ENCODE data around the gene CDCA7. TPM values are rescaled to one million over a fixed set of nuclear protein-coding genes. Genes with fewer than 3 reads are reported as not detected.

CDCA7 gene
- total RNA-seq, 1 donor from 2014 or later: 3.2 TPM

GRCh38 chr2:173387660-173388059 lies 33.0 kb downstream of the CDCA7 start:
- no peak for TF ChIP-seq CTCF (IDR thresholded peaks at IDR 0.05; ENCODE audit: partially characterized antibody, unreplicated experiment)
- Mint-ChIP-seq H3K4me1 (ENCODE audit: low read depth, unreplicated experiment) (peaks cover 11% of the 10 kb centered on the region), H3K36me3 (ENCODE audit: unreplicated experiment) (no peaks in the 10 kb centered on the region), H3K27me3 (ENCODE audit: unreplicated experiment) (peaks cover under 1% of the 10 kb centered on the region), H3K9me3 (ENCODE audit: unreplicated experiment) (peaks cover 2% of the 10 kb centered on the region), H3K27ac (ENCODE audit: unreplicated experiment) (no peak overlapping the region), H3K4me3 (ENCODE audit: unreplicated experiment) (no peak overlapping the region)
- DNase-seq: no peak

- Mint-ChIP-seq H3K4me3 (ENCODE audit: unreplicated experiment) (no peak overlapping the region), H3K27ac (ENCODE audit: unreplicated experiment) (no peak overlapping the region), H3K9me3 (ENCODE audit: unreplicated experiment) (peaks cover 2% of the 10 kb centered on the region), H3K4me1 (ENCODE audit: low read depth, unreplicated experiment) (peaks cover 11% of the 10 kb centered on the region), H3K27me3 (ENCODE audit: unreplicated experiment) (no peaks in the 10 kb centered on the region), H3K36me3 (ENCODE audit: unreplicated experiment) (no peaks in the 10 kb centered on the region)
- TF ChIP-seq CTCF (IDR thresholded peaks at IDR 0.05; ENCODE audit: partially characterized antibody, unreplicated experiment): no peak
- DNase-seq: no peak
These were observed 34.1 kb downstream of the CDCA7 start for GRCh38 chr2:173388795-173389194.

GRCh38 chr2:173390036-173390435 lies 35.4 kb downstream of the CDCA7 start:
- H3K4me3 Mint-ChIP-seq (ENCODE audit: unreplicated experiment): no peak overlapping the region
- H3K27me3 Mint-ChIP-seq (ENCODE audit: unreplicated experiment): no peaks in the 10 kb centered on the region
- peaks cover 11% of the 10 kb centered on the region for H3K4me1 Mint-ChIP-seq (ENCODE audit: low read depth, unreplicated experiment)
- no peak for DNase-seq
- H3K9me3 Mint-ChIP-seq (ENCODE audit: unreplicated experiment): peaks cover 2% of the 10 kb centered on the region
- H3K36me3 Mint-ChIP-seq (ENCODE audit: unreplicated experiment): no peaks in the 10 kb centered on the region
- no peak for TF ChIP-seq CTCF (IDR thresholded peaks at IDR 0.05; ENCODE audit: partially characterized antibody, unreplicated experiment)
- H3K27ac Mint-ChIP-seq (ENCODE audit: unreplicated experiment): no peak overlapping the region

GRCh38 chr2:173392731-173393130 lies 38.1 kb downstream of the CDCA7 start:
- Mint-ChIP-seq H3K4me1 (ENCODE audit: low read depth, unreplicated experiment) (peaks cover under 1% of the 10 kb centered on the region), H3K36me3 (ENCODE audit: unreplicated experiment) (no peaks in the 10 kb centered on the region), H3K27ac (ENCODE audit: unreplicated experiment) (no peak overlapping the region), H3K9me3 (ENCODE audit: unreplicated experiment) (no peaks in the 10 kb centered on the region), H3K4me3 (ENCODE audit: unreplicated experiment) (no peak overlapping the region), H3K27me3 (ENCODE audit: unreplicated experiment) (no peaks in the 10 kb centered on the region)
- TF ChIP-seq CTCF (IDR thresholded peaks at IDR 0.05; ENCODE audit: partially characterized antibody, unreplicated experiment): no peak
- DNase-seq: no peak

- DNase-seq: no peak
- no peaks in the 10 kb centered on the region for H3K9me3 Mint-ChIP-seq (ENCODE audit: unreplicated experiment)
- no peaks in the 10 kb centered on the region for H3K36me3 Mint-ChIP-seq (ENCODE audit: unreplicated experiment)
- no peak for TF ChIP-seq CTCF (IDR thresholded peaks at IDR 0.05; ENCODE audit: partially characterized antibody, unreplicated experiment)
- no peak overlapping the region for H3K27ac Mint-ChIP-seq (ENCODE audit: unreplicated experiment)
- H3K4me3 Mint-ChIP-seq (ENCODE audit: unreplicated experiment): no peak overlapping the region
- H3K27me3 Mint-ChIP-seq (ENCODE audit: unreplicated experiment): no peaks in the 10 kb centered on the region
- H3K4me1 Mint-ChIP-seq (ENCODE audit: low read depth, unreplicated experiment): no peaks in the 10 kb centered on the region
These were observed 38.5 kb downstream of the CDCA7 start for GRCh38 chr2:173393186-173393585.
